HL-60/S4 (cell line): ENCODE data around the gene RCVRN.

Experiments used
- in situ Hi-C: fragments of 300-500 bp; cut with MboI; formaldehyde crosslinking; loops from 2 replicates; pipeline ENCODE4 v1.14.3; 2022; ENCODE audit warnings: low sequenced_read_pairs

Gene RCVRN

DNA sequence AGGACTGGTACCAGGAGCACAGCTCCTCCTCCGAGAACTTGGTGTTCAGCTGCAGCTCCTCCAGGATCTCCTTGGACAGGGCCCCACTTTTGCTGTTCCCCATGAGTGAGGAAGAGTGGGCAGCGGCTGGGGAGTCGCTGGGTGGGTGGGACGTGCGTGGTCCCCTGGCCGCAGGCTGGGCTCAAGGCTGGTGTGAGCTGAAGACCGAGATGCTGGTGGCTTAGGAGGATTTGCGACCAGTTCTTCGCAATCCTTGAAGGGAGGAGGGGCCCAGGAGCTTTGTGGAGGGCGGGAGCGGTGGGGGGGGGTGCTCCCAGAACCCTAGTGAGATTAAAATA, at the start of gene RCVRN:
Gene RCVRN, minus strand, starts transcription at position 194 of the 338 bp plus-strand sequence. Its CDS starts 91 bp downstream, at position 103.
- in situ Hi-C loops = loop anchor here (25.0 kb wide), 1 partner anchor 707 kb away; no protein-coding TSS in a partner anchor

DNA sequence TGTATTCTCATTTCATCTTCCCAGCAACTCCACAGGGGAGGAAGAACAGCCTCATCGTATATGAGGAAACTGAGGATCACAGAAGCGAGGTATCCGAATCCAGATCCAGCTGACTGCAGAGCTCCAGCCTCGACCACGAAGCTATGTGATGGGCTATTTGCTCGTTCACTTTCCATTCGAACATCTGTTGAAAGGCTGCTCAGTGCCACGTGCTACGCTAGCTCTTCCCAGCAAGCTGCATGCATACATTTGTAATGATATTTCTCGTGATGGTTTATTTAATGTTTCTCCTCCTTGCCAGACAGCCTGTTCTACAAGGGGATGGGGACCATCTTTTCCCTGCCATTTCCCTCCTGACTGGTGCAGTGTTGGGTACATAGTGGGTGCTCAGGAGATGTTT, 48.4 kb upstream of the RCVRN start:
- in situ Hi-C loops = no loop called here

DNA sequence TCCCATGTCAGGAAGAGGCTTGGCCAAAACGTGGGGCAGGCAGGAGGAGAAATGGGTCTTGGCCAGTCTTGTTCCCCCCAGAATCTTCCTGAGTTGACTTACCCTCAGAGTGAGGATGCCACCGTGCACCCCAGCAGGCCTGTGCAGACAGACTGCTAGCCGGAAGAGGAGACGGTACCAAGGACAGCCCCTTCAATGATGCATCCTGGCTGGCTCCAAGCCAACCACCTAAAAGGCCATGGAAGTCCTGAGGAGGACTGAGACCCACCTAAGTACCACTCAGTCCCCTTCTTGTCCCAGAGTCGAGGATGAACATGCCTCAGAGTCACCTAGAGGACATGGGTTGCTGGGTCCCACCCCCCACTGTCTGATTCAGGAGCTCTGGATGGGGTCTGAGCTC, 46.7 kb upstream of the RCVRN start:
- in situ Hi-C loops = no loop called here

DNA sequence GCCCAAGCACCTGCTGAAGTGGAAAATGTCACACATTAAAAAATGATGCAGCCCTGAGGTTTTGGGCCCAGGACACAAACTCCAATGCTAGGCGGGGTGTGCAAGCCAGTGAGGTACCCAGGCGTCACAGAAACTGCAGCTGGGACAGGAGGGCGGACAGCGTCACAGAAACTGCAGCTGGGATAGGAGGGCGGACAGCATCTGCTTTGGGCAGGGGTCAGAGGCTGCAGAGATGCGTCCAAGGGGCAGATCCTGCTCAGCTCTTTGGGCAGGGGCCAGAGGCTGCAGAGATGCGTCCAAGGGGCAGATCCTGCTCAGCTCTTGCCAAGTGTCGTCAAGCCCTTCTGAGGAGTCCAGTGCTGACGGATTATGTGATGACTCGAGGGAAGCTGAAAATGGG, 43.9 kb upstream of the RCVRN start:
- in situ Hi-C loops = no loop called here

DNA sequence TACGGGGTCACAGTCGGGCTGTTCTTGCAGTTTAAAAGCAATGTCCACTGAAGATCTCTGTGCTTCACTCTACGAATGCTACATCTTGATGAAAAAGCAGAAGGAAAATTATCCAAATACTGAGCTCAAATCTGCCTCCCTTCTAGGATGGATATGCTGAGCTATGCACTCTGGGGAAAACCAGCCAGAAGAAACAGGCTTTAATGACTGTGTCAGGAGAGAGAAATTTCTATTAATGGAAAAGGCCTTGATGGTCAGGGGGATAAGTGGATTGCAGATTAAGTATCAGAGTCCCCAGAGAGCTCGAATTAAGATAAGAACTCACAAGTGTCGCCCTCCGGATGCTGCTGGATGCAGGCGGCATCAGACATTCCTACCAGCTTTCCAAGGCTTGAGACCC, 39.6 kb upstream of the RCVRN start:
- in situ Hi-C loops = no loop called here

DNA sequence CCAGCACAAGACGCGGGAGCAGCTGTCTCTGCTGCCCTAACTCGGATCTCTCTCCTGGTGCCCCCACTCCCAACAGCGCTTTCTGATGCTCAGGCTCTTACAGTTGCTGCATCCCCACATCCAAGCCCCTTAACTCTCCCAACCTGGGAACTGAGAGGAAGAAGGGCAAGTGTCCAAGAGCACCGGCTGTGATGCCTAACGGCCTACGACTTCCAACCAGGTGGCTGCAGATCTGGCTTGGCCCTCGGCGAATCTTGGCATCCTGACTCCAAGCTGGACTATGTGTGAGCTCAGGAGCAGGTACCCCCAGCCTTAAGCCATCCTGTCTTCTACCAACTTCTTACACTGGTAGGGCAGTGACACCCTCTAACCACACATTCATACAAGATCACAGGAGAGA, 38.3 kb upstream of the RCVRN start:
- in situ Hi-C loops = no loop called here

DNA sequence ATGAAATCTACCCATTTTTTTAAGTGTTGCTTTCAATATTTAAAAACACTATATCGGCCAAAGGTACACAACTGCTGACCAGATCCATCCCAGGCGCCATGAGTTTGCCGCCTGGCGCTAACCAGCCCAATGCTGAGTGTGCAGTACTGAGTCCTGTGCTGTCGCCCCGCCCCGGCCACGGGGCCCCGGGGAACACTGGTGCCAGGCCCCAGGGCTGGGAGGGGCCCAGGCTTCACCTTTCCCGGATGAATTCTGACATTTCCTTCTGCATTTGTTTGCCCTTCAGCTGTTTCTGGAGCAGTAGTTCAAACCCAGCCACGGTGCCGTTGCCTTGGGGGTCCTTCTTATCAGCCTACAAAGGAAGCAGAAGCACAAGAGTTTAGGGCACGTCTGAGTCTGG, 37.8 kb upstream of the RCVRN start:
- in situ Hi-C loops = no loop called here

DNA sequence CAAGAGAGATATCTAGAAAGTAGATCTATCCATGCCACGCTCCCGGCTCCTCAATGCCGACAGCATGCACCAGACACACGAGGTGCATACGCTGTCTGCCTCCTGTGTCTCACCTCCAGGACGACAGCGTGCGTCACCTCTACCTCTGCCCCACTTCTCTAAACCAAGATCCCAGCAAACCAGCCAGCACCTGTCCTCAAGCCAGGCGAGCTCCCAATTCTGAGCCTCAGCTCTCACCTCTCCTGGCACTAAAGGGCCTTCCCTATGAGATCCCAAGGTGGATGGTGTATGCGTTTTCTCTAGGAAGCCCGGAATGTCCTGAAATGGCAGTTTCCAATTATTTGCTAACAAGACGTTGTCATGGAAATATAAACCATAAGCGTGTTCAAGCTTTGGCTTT, 36.2 kb upstream of the RCVRN start:
- in situ Hi-C loops = no loop called here

DNA sequence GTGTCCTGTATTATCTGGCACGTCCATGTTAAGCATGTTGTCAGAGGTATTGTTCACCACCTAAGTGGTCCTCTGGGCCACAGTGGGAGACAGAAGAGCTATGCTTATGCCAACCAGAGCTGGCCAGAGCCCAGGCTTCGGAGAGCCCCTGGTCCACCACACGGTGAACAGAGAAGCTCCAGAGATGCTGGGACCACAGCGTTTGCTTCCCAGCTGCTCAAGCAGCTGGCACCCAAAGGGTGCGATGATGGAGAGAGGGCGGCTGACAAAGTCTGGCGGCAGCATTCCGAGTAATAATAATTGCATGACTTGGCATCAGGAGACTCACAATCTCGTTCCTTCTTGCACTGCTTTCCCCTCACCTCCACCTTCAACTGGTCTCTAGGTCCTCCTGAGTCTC, 35.8 kb upstream of the RCVRN start:
- in situ Hi-C loops = no loop called here

DNA sequence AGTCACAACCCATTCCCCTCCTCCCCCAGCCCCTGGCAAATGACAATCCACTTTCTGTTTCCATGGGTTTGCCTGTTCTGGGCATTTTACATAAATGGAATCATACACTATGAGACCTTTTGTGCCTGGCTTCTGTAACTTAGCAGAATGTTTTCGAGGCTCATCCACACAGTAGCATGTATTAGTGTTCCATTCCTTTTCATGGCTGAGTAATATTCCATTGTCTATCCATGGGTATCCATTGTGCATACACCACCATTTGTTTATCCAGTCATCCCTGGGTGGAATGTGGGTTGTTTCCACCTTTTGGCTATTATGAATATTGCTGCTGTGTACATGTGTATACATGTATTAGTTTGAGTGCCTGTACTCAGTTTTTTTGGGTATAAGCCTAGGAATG, 33.7 kb upstream of the RCVRN start:
- in situ Hi-C loops = no loop called here

DNA sequence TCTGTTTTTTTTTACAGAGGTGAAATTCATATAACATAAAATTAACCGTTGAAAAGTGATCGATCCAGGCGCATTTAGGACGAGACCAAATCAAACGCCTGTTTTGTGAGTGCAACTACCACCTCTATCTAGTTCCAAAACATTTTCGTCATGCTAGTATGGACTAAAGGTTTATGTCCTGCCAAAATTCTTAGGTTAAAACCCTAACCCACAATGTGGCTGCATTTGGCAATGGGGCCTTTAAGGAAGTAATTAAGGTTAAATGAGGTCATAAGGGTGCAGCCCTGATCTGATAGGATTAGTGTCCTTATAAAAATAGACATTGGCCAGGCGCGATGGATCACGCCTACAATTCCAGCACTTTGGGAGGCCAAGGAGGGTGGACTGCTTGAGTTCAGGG, 32.8 kb upstream of the RCVRN start:
- in situ Hi-C loops = no loop called here

DNA sequence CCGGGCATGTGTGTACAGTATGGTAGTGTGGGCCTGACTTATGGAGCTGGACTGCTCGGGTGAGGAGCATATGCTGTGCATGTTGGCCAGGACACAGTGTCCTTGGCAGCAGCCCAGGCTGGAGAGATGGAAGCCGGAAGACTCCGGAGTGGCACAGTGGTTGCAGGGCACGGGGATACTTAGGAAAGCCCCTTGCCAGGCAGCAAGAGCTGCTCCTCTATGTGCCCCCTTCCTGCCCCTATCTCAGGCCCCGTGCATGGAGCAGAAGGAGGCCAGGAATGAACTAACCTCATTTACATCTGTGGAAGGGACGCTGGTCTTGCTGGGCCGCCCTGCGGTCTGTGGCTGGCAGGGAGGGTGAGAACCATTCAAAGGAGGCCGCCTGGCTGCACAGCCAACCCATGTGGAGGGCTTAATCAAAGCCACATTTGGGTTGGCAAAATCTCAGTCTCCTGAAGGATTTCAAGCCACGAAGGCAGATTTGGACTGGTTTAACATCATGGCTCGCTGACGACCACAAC, 32.2 kb upstream of the RCVRN start:
- in situ Hi-C loops = no loop called here

DNA sequence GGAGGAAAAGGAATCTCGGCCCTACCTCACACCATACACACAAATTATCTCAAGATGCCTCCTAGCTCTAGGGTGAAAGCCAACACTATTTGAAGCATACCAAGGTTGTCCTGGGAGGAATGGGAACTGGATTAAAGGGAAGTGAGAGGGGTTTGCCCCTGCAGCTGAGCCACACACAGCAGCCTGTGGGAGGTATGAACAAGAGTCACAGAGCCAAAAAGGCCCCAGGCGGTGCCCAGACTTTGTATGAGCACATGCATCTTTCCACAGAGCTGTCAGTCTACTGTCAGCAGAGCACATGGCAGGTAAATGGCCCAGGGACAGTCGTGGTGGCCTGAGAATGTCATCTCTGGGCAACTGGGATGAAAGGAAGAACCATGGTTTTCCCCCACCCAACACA, 31.0 kb upstream of the RCVRN start:
- in situ Hi-C loops = no loop called here

DNA sequence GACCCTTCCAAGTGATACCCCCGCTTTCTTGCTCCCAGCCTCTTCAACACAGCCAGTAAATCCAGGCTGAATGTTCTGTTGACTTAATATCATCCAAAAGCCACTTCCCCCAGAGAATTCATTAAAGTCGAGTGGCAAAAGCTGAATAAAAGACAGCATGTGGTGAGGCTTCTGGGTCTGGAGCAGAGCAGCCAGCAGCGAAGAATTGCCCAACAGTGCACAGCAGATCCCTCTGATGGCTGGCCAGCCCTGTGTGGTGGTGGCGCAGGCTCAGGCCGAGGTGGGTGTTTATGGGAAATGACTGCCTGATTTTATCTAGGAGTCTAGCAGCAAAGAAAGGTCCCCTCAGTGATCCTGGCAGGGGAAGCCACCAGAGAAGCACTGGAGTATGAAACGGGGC, 30.3 kb upstream of the RCVRN start:
- in situ Hi-C loops = no loop called here

DNA sequence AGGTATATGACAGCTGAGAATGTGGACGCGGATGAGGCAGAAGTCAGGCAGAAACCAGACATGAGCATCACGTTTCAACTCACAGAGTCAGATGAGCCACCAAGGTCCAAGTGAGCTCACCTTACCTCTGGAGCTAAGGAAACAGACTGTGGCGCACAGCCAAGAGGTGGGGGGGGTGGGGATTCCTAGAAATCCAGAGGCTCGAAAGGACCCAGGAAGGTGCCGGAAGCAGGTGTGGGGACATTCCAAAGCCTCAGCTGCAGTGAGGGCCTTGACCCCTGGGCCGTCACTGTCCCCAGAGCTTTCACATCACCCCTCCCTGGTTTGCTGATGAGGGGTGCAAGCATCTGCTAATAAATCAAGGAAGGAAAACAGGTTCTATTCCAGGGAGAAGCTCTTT, 29.3 kb upstream of the RCVRN start:
- in situ Hi-C loops = no loop called here

DNA sequence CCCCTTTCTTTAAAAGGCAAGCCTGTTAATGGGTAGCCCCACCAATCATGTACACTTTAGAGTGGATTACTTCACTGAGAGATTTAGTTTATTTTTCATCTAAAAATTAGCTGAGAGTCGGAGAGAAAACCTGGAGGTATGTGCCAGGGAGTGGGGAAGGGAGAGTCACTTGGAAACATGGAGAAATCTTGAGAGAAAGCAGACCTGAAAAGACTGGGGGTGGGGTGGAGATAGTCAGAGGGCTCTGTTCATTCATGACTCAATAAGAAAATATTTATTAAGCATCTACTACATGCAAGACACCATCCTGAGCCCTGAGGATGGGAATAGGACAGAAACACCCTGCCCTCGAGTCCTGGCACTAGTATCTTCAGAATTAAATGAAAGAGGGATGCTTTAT, 27.4 kb upstream of the RCVRN start:
- in situ Hi-C loops = no loop called here

DNA sequence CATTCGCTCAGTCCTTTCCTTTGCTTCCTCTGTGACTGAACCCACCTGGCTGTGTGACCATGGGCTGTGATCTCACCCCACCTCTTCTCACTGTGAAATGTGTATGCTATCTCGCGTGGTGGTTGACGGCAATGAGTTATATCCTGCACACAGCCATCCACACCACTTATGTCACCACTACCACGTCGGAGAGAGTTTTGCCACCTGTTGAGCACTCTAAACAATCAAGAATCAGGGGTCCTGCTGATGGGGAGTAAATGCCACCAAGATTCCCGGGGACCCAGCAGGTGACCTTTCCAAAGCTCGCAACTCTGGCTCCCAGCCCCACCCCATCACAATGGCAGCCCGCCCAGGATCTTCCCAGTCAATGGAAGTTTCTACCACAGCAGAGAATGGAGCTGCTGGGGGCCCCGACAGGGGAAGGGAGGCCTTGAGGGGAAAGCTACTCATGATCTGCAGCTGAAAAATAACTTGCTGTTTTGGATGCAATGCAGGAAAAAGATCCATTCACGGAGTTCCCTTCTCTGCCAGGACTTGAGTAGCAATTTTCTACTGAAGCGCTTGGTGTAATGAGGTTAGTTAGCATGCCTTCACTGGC, 26.2 kb upstream of the RCVRN start:
- in situ Hi-C loops = no loop called here

DNA sequence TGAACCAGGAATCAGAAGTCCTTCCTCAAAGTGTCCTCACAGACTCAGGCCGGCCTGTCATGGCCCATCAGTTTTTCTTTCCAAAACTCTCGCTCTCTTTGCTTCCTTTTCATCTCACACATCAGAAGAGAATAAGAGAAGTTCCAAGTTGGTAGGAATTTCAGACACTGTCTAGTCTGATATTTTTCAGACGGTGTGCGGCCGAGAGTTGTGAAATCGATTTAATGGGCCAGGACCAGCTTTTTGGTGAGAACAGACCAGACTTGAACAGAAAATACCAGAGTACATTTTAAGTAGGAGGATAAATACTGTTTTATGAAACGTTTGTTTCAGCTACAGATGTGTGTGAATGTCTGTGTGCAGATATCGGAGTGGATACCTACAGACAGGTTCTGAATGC, 24.8 kb upstream of the RCVRN start:
- in situ Hi-C loops = no loop called here

DNA sequence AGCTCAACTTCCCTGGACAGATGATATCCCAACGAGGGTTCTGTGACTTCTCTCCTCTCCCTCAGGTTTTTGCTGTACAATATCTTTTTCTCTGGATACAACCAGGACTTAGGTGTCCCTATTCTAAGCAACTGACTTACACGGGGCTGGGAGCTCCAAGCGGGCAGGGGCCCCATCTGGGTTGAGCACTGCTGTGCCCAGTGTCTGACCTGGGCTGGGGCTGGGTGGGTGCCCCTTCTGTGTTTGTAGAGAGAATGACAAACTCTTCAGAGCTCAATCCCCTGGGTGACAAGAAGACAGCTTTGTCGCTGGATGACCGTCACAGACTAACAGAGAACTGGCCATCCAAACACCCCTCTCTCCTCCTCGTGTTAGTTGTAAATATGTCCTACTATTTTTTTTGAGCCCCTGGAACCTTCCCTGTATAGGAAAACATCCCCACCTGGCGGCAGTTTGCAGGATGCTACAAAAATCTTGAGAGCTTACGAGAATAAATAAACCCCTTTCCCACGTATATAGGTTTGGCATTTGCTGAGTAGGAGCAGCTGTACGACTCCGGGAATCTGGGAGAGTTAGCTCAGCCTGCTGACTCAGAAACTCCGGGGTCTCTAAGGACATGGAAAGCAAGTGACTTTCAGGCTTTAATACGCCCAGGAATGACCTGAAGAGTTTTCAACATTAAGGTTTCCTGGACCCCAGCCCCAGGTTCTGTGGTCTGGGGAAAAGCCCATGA, 23.7 kb upstream of the RCVRN start:
- in situ Hi-C loops = no loop called here

DNA sequence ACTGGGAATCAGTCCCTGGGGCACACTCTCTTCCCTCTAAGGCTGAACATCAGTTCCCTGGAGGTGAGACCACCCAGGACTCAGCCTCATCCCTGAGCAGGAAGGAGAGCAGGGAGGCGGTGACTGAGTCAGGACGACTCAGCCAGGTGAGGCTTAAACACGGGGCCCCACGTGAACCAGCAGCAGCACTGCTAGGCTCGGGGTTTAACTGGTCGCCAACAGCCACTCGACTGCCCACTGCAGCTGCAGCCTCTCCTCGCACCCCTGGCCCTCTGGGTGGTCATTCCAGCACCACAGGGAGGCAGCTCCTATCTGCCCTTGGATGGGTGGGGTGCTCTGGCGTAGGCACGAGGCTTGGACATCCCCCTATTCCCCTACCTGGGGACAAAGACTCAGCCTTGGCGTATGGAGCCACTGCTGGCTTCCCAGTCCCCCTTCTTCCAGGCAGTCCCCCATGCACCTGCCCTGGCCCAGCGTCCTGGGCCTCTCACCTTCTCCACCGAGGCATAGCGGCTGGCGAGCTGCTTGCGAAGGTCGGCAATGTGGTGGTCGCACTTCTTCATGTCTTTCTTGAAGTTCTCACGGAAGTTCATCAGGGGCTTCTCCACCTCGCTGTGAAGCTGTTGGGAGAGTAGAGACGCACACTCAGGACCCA, 21.2 kb upstream of the RCVRN start:
- in situ Hi-C loops = no loop called here

DNA sequence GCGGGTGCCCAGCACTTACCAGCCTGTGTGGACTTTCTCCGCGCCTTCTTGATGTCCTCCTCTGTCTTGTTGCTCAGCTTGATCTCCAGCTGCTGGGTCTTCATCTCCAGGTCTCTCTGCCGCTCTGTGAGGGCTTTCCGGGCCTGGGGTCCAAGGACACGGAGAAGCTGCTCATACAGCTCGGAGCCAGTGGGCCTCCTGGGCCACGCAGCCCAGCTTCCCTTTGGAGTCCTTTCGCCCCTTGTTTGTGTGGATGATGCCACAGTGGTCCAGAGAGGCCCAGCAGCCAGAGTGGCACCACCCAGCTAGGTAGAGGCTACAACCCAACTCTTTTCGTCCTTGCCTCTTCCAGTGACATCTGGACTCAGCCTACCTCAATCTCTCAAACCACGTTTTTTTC, 20.4 kb upstream of the RCVRN start:
- in situ Hi-C loops = no loop called here

DNA sequence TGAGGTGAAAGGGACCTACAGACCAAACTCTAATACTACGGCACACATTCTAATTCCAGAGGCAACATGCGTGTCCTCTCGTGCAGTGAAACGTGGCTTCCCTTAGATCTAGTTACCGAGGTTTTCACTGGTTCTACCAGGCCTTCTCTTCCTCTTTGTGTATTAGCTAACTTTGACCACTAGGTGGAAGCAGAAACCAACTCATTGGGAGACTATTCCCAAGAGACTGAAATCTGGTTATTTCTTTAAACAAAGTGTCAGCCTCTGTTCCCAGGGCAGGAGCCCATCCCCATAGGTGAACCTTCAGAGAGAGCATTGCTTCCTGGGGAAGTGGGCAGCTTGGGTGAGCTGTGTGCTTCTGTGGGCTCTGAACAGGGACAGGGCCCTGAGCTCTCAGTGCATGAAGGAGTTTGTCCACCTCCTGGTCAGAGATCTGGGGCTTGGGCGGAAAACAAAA, 19.7 kb upstream of the RCVRN start:
- in situ Hi-C loops = loop anchor here (25.0 kb wide), 1 partner anchor 688 kb away; no protein-coding TSS in a partner anchor
